Stimulated activated naive CD8-positive, alpha-beta T cell treated with anti-CD3 and anti-CD28 coated beads, Interleukin-15, Interleukin-2, amounts not matched to agents 100 U/mL and 50 U/mL, for 24 hours (primary cell): ENCODE measurements around the gene XXYLT1.

Experiments used
- ATAC-seq: fragments of 150-1000 bp; cut with Tn5 transposase; one replicate; pipeline ENCODE4 v1.10.0; 2021
- DNase-seq: peaks from one replicate; pipeline ENCODE4 v3.0.0; 2021

The XXYLT1 gene

GRCh38 chr3:195169011-195169649 is 101.8 kb downstream of the XXYLT1 start:
- ATAC-seq: no peak
- DNase-seq: no peak

- ATAC-seq: no peak
- DNase-seq: no peak
Measured at GRCh38 chr3:195168009-195168762, 102.8 kb downstream of the XXYLT1 start.

- no peak for ATAC-seq
- DNase-seq: no peak
Measured at GRCh38 chr3:195165790-195166189, 105.2 kb downstream of the XXYLT1 start.

GRCh38 chr3:195165265-195165609 is 105.7 kb downstream of the XXYLT1 start:
- no peak for DNase-seq
- ATAC-seq: no peak

- DNase-seq (no peak), ATAC-seq (no peak)
Measured at GRCh38 chr3:195164573-195165264, 106.2 kb downstream of the XXYLT1 start.

GRCh38 chr3:195163719-195164572 is 107.0 kb downstream of the XXYLT1 start:
- DNase-seq (no peak), ATAC-seq (no peak)

- DNase-seq (no peak), ATAC-seq (no peak)
Measured at GRCh38 chr3:195162816-195163215, 108.1 kb downstream of the XXYLT1 start.

GRCh38 chr3:195162033-195162669 is 108.8 kb downstream of the XXYLT1 start:
- DNase-seq (no peak), ATAC-seq (peak; percentile 62)

- DNase-seq: no peak
- no peak for ATAC-seq
Measured at GRCh38 chr3:195160908-195161434, 110.0 kb downstream of the XXYLT1 start.

GRCh38 chr3:195160257-195160898 is 110.6 kb downstream of the XXYLT1 start:
- ATAC-seq (no peak), DNase-seq (no peak)

- ATAC-seq (no peak), DNase-seq (no peak)
Measured at GRCh38 chr3:195159814-195160165, 111.2 kb downstream of the XXYLT1 start.

GRCh38 chr3:195159117-195159813 is 111.7 kb downstream of the XXYLT1 start:
- ATAC-seq: no peak
- DNase-seq: no peak

- ATAC-seq: no peak
- DNase-seq: no peak
Measured at GRCh38 chr3:195156286-195156890, 114.6 kb downstream of the XXYLT1 start.

- ATAC-seq (no peak), DNase-seq (no peak)
Measured at GRCh38 chr3:195155570-195156241, 115.3 kb downstream of the XXYLT1 start.

- ATAC-seq (peak; percentile 51), DNase-seq (no peak)
Measured at GRCh38 chr3:195154793-195155535, 116.0 kb downstream of the XXYLT1 start.

- ATAC-seq: no peak
Measured at GRCh38 chr3:195154111-195154791, 116.7 kb downstream of the XXYLT1 start.

GRCh38 chr3:195153653-195154052 is 117.3 kb downstream of the XXYLT1 start:
- ATAC-seq: no peak
- no peak for DNase-seq

More at GRCh38 chr3:195154111-195154791, 116.7 kb downstream of the XXYLT1 start:
- no peak for DNase-seq

GRCh38 chr3:195153130-195153529 is 117.8 kb downstream of the XXYLT1 start:
- ATAC-seq: no peak
- DNase-seq: no peak
